Right lung (tissue), 5 donors: Measurements from ENCODE around the gene KCNH5. TPM values are rescaled to one million over a fixed set of nuclear protein-coding genes. Genes with fewer than 3 reads are reported as not detected.

ENCODE experiments used
- DNase-seq, 2 donors: peaks; one replicate each; pipeline ENCODE4 v3.0.0-alpha.2; 2013
- polyA plus RNA-seq, 5 donors: library from polyadenylated mRNA; unstranded; fragments of 120-200 nt; gene quantifications; one replicate each; pipeline versions ENCODE4 v1.2.1 to v1.2.3, GENCODE V29; 2013; ENCODE audit warnings: inconsistent platforms in 1 of 5, low replicate concordance in 1 of 5; ENCODE audit not compliant: insufficient read length in 5 of 5, insufficient read depth in 1 of 5

The KCNH5 gene
- polyA plus RNA-seq, 5 donors = 0.04 to 0.06 TPM; not detected in 3

DNA sequence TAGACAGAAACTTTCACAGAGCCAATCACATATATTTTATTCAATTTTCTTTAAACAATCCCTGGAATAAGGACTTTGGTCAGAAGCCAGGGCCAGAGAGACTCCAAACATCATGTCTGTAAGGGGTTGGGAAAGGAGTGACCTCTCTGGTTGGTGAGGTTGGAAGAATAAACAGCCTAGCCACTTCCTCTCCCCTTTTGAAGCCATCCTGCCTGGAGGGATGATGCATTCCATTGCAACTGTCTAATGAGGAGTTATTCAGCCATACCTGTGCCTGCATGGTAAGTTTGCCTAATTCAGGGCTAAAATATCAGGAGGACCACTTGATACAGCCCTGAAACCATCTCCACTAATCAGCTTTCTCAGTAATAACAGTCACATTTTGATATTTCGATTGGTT, 299.8 kb downstream of the KCNH5 start:
- no peak for DNase-seq

DNA sequence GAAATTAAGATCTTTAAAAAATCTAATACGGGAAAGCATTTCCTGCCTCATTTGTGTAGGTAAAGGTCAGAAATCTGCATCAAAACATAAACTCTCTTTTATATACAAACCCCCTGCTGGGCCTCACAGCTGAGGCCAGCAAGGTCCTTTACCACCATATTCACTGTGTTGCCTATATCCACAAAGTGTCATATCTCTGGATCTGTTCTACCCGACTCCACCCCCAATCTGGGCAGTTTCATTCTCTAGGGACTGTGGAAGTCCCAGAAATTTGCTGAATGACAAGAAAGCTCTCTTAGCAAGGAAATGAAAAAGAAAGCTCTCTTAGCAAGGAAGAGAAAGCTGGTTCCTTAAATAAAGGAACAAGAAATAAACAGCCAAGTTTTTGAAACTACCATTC, 301.7 kb downstream of the KCNH5 start:
- DNase-seq = no peak

DNA sequence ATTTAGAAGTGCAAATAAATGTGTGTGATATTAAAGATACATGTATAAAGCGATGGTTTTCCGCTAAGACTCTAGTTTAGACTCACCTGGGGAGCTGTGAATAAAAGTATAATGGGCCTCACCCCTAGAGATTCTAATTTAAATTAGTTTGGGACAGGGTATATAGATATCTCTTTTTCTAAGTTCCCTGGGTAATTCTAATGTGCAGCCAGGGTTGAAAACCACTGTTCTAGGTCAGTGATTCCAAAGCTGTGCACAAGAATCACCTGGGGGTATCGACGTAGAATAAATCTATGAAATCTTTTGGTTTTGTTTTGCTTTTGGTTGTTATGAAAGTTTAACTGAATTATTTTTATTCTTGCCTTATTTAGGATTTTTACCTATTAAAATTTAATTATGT, 302.1 kb downstream of the KCNH5 start:
- no peak for DNase-seq

DNA sequence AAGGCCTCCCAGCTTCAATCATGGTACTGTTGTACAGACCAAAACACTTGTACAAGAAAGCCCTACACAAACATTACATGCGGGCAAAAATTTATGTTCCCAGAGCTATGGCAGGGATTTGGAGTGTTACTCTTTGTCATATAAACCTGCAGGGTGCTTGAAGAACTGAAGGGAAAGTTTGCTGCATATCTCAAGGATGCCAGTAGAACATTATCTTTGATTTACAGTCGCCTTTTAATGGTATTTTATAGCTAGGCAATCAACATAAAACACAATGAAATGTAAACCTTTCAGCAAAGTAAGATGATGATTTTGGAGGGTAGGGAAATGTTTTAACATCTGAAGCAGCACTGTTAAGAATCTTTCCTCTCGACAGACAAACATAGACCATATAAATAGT, 305.6 kb downstream of the KCNH5 start:
- DNase-seq = no peak

DNA sequence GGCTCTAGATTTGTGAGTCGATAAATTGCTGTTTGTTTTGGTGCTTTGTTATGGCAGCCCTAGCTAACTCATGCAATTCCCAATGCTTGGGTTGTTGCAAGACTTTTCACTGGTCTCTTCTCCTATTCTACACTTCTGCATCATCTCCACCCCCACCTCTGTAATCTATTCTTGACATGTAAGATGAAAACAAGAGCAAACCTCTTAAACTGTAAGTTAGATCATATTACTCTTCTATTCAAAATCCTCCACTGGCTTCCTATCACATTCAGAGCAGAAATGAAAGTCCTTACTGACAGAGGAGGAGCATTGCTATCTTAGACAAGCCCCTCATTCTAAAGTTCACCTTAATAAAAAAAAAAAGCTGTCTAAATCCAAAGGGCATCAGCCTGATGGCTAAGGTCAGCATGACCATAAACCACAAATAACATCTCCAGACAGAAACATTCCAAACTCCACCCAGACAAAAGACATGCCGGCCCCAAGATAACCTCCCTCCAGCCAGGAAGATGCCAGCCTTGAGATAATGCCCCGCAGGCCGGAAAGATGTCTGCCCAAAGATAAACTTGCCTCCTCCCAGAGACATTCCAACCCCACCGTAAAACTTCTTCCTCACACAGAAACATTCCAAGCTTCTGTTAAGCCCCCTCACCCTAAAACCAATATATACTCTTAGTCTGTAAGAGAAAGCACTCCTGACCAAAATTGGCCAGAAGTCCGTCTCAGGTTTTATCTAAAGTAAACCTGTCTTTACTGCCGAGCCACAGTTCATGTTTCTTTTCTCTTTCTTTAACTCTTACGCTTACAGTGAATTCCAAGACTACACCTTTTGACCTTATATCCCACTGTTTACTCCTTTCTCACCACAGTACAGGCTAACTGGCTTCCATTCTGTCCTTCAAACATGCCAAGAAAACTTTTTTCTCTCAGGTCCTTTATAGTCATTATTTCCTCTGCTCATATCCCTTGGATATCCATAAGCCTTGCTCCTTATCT, 308.9 kb downstream of the KCNH5 start:
- no peak for DNase-seq

DNA sequence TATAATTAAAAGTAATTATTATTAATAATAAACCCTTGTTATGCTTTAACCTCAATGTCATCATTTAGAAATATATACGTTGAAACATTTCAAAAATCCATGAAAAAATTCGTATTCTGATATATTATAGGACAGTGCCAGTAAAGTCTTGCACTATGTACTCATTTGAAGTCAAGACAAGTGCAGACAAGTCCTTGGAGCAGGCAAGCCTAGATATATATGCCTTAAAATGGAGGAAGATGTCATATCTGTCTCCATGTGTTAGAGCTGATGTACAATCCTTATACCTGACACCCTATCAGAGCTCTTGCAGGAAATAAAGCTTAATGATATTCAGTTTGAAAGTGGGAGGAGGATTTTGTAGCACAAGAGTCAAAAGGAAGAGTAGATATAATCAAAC, 310.4 kb downstream of the KCNH5 start:
- DNase-seq = no peak

DNA sequence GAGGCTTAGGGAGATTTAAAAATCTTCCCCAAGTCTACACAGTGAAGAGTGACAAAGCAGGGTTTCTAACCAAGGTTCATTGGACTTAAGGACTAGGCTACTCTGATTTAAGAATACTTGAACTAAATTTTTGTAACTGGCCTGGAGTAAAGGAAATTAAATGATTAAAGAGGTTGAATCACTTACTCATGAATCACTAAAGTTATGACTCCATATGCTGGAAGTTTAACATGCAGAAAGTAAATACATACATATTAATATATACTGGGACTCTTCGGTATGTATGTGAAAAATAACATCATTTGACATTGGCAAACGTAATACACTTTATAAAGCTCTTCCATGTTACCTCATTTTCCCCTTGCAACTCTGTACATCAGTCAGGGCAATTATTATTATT, 322.9 kb downstream of the KCNH5 start:
- DNase-seq = no peak

DNA sequence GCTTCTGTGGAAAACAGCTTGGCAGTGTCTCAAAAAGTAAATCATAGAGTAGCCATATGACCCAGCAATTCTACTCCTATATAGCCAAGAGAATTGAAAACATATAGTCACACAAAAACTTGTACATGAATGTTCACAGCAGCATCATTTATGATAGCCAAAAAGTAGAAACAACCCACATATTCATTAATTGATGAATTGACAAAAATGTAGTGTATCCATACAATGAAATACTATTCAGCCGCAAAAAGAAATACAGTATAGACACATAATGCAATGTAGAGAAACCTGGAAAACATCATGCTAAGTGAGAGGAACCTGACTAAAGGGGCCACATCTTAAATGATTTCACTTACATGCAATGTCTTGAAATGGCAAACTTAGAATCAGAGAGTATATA, 326.6 kb downstream of the KCNH5 start:
- no peak for DNase-seq

DNA sequence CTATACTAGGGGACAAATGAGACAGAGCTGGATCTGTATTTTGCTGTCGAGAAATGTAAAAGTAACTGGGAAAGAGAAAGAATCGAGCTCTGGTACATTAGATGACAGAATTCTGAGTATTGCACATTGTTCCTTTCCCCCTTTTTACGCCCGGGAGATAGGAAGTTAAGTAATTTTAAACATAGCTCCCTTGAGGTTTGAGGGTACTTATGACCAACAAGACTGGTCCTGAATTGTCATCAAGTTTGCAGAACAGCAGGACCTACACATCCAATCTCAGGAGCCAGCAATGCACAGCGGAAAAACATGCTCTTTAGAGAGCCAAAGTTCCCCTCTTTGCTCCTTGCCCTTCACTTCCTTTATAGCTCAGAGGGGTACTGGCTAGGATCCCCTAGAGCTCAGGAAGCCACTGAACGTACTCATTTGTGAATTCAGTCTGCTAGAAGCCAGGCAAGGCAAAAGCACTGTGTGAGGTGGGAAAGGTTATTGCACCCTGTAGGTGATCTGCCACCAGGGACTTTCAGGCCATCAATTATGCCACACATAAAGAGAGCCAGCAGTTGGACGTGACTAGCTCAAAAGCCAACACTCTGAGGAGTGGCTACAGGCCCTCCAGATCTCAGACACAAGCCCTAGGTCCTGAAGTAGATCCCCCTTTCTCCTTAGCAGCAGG, 333.8 kb downstream of the KCNH5 start:
- DNase-seq = no peak

DNA sequence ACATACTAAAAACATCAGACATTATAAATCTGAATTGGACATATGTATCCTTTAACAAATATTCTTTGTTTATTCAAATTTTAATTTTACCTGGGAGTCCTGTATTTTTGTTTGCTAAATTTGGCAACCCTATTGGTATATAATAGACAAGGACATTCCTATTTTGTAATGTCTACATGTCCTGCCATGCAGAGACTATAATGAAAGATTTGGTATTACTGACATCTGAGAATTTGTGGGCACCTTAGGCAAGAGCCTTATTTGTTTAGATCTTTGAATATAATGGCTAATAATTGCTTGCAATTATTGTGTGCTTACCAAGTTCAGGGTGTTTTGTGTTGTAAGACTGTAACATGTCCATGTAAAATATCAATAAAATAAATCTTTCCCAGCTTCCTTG, 334.4 kb downstream of the KCNH5 start:
- DNase-seq = no peak

DNA sequence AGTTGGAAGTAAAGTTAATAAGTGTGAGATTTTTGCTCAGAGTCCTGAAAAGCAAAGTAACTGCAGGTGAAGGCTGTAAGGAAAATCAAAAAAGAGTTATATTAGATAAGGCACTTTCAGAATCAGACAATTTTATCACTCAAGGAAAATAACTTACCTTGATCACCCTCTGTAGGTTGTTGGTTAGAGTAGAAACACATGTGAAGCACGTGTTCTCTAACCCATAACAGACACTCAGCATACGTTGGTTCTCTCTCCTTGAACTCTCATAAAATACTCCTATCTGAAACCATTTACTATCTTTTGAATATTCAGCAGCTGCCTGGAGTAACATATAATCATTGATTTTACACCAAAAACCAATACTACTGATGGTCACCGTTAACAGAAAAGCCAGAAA, 335.5 kb downstream of the KCNH5 start:
- no peak for DNase-seq

DNA sequence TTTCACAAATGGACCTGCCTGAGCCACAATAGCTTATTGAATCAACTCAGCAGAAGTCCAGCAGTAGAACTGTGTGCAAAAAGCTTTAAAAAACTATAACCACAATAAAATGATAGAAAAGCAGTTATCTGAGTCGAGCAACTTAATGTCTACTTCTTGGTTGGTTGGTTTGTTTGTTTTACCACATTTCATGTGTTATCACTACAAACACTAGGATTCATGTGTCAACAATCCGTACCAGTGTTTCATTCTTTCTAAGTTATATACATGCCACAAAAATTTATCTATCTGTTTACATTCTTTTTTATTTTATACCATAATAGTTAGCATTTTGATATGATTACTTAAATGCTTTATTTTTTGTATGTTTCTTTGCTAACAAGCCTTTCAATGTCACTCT, 339.0 kb downstream of the KCNH5 start:
- DNase-seq = no peak

DNA sequence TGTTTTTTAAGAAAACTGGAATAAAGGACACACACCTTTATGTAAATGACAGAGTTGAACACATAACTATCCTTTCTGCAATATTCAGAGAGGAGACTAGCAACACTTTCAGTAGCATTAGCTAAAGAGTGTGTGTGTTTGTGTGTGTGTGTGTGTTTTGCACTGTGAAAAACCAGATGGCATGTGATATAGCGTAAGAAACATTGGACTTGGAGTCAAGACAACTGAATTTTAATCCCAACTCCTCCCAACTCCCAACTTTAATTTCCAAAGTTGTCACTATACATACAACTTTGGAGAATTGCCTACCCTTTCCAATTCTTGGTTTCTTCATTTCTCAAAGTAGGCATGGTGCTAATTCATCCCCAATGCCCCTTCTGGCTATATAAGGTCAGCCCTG, 347.8 kb downstream of the KCNH5 start:
- no peak for DNase-seq

DNA sequence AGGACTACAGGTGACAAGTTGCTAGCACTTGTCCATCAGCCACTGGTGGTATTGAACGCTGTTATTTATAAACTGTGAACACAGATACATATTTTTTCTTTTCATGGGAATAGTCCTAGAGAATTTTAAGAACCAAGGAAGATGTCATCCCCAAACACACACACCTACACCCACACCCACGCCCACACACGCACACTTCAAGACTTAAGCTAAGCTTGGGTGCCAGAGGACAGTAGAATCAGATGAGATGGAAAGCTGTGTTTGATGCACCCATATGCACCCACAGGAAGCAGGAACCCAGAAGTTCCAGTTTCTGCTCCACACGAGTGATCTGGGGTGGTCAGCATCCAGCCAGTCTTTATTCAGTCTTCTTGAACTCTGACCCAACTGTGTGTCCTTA, 348.3 kb downstream of the KCNH5 start:
- no peak for DNase-seq

DNA sequence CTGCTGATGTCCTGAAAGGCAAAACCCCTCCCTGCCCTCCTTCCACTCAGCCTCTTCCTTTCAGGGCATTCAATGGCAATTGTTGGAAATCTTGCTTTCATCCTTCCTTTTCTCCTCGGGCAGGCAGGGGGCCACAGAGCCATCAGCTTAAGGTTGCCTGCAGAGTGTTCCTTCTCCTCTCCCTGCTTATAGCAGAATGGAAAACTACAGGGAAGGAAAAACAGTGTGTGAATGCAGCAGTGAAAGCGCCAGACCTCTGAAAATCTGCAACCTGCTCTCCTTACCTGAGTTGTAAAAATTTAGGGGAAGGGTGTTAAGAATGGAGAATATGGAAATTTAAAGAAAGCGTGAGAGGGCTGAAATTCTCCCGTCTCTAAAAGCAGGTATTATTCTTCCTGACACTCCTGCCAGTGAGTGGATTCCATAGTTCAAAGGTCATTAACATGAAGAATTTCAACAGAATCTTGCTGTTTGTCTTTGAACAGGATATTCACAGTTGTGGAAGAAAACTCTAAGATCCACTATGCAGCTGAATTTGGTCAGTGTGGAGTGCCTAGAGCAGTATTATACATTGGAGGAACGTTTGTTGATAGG, 348.8 kb downstream of the KCNH5 start:
- no peak for DNase-seq

DNA sequence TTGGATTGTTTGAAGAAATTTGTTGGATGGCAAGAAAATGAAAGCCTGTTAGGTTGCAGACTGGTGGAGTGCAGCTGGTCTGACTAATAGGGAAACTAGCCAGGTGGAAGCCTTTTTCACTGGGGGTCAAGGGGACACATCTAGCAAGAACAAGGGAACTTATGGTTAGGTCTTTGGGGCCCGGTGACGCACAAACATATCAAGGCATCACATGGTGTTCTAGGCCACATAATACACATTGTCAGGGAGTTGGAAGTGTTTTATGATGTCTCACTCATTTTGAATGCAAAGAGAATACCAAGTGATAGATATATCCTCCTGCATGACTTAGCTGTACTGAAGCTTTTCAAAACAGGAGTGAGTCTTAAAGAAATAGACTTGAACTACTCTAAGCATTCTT, 351.2 kb downstream of the KCNH5 start:
- no peak for DNase-seq

DNA sequence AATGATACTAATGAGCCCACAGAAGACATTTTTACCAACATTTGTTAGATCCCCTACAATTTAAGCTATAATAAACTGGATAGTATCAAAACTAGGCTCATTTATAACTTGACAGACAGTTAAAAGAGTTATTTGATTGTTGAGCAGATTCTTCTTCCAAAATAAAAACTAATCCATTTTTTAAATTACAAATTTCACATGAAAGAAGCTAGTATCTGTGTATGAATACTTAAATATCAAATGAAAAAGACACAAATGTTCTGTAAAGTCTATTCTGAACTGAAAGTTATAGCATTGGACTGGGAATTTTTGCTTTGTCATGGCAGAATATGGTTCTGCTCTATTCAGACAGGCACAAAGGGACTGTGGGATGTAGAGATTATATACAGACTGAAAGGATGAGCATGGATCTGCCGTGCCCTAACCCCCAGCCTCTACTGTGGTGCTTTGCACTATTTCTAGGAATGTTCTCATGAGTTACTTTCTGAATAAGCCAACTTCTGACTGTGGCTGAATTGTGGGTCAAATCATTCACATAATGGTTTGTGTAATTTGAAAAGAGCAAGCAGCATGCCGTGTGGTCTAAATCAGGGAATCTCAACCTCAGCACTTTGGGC, 352.7 kb downstream of the KCNH5 start:
- no peak for DNase-seq

DNA sequence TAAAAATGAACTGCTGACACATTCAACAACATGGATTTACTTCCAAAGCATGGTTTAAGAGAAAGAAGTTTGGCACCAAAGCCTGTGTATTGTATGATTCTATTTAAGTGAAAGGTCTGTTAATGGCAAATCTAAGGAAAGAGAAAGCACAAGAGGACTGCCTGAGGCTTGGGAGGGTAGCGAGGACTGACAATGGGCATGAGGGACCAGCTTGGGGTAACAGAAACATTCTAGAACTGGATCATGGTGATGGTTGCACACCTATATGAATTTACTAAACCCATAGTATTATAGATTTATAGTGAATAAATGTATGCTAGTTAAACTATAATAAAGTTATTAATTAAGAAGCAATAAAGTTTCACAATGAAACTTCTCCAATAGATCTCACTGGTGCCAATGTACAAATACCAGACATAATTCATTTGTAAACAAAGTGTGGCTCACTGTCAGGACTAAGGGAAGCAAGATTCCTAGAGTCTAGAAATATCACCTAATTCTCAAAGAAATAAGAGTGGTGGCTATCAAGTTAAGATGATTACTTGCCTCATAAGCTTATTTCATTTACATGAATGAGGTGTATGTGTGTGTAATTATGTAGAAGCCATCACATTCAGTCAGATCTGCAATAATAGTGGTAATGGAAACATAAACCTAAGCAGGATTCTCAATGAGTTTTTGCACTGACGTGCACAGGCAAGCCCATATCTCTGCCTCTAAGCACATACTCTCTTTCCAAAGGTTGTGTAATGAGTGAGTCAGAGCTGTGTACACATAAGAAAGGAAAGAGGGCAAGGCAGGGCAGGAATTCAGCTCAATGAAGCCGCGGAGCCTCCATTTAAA, 353.4 kb downstream of the KCNH5 start:
- peak; percentile 42 to 57 for DNase-seq

DNA sequence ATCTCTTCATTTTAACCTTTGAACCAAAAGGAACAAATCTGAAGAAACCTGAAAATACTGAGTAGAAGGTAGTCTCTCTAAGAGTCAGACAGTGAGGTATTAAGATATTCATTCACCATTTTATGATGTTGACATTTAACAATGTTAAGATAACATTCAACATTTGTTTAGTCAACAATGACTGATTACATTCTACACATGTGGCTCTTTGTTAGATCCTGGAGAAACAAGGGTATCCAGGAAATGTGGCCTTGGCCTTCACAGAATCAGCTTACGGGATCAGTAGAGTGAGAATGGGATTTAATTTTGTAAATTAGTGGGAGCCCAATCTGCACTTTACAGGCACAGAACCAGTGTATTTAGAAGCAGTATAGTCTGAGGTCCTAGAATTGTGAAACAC, 355.5 kb downstream of the KCNH5 start:
- DNase-seq = no peak

DNA sequence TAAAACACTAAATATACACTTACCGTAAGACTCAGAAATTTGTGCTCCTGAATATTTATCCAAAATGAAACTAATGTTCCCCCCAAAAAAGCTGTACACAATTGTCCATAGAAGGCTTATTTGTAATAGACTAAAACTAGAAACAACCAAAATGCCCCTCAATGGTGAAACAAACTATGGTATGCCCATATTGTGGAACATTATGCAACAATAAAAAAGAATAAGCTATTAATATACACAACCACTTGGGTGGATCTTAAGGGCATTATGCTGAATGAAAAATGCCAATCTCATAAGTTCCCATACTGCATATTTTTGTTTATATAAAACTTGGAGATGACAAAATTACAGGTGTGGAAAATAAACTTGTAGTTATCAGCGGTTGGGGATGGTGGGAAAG, 357.4 kb downstream of the KCNH5 start:
- DNase-seq = no peak

DNA sequence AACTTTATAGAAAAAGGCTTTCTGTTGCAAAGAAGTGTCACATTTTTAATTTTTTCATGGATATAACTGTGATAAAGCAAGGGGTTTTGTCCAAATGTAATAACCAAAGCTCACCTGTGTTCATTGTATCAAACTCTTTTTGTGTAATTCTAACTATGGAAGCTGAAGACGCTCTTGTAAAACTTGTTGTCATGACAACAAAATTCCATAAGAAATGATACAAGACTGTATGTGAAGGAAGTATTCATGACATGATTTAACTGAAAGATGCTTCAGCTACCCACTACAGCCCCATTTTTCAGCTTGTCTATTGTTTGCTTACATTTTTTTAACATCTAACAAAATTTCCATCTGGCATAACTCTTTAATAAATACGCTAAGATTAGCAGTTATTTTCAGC, 360.9 kb downstream of the KCNH5 start:
- DNase-seq = no peak

DNA sequence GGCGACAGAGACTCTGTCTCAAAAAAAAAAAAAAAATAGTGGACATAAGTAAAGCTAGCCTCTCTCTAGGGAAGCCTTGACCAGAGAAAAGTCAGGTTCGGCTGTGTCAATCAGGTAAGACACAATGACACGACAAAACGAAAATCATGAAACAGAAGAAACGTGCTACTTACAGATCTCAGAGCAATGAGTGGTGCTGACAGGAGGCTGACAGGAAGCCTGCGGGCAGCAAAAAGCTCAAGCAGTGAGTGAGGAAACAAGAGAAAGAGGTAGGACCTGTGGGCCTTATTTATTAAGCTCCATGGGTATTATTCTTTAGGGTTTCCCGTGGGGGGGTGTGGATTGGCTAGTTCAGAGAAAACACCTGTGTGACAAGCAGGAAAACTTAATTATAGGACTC, 363.1 kb downstream of the KCNH5 start:
- DNase-seq = no peak
